Neuron (in vitro differentiated cells): ENCODE results near the gene TRPM3.

Experiments
- H2AFZ ChIP-seq: one replicate; pipeline ENCODE4 v1.6.1; 2013; ENCODE audit warnings: low read depth, mild to moderate bottlenecking, inconsistent platforms, low read length, moderate library complexity
- H3K27me3 ChIP-seq: one replicate; pipeline ENCODE4 v1.6.1; 2013; ENCODE audit warnings: low read length; ENCODE audit not compliant: insufficient read depth
- H3K36me3 ChIP-seq: one replicate; pipeline ENCODE4 v1.6.1; 2013; ENCODE audit warnings: low read length; ENCODE audit not compliant: insufficient read depth
- H3K4me1 ChIP-seq: one replicate; pipeline ENCODE4 v1.6.1; 2013; ENCODE audit warnings: low read length; ENCODE audit not compliant: insufficient read depth
- H3K4me3 ChIP-seq: 2 replicates; pipeline ENCODE4 v1.5.1; 2013; ENCODE audit warnings: mild to moderate bottlenecking, low read length, moderate library complexity
- H3K9me3 ChIP-seq: one replicate; pipeline ENCODE4 v1.6.1; 2013; ENCODE audit warnings: low read length

Gene TRPM3

DNA sequence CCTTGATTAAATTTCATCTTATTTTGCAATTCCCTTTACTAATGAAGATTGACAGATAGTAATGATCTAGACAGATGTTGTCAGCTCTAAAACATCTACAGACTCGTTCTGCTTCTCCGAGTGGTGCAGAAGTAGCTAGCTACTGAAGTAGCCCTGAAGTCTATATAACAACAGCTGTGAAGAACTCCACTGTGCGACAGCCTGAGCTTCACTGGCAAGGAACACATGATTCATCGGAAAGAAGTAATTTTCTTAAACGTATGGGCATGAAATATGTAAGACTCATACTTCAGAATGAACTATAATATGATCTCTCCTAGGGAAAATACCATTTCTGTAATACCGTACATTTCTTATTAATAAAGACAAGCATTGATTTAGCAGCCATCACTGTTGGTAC, 96.2 kb downstream of the TRPM3 start:
- Histone ChIP-seq H2AFZ (no peak overlapping the region), H3K4me3 (no peak overlapping the region), H3K9me3 (no peaks in the 10 kb centered on the region), H3K36me3 (no peaks in the 10 kb centered on the region), H3K27me3 (no peaks in the 10 kb centered on the region), H3K4me1 (no peaks in the 10 kb centered on the region)

DNA sequence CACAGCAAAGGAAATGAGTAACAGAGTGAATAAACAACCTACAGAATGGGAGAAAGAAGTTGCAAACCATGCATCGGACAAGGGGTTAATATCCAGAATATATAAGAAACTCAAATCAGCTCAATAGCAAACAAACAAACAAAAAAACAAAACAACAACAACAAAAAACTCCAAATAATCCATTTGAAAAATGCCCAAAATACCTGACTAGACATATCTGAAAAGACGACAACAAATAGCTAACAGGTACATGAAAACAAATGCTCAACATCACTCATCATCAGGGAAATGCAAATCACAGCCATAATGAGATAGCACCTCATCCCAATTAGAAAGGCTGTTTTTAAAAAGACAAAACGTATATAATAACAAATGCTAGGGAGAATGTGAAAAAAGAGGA, 111.2 kb downstream of the TRPM3 start:
- Histone ChIP-seq H3K9me3 (no peaks in the 10 kb centered on the region), H3K36me3 (no peaks in the 10 kb centered on the region), H3K4me1 (no peaks in the 10 kb centered on the region), H3K4me3 (no peak overlapping the region), H2AFZ (no peak overlapping the region), H3K27me3 (no peaks in the 10 kb centered on the region)

DNA sequence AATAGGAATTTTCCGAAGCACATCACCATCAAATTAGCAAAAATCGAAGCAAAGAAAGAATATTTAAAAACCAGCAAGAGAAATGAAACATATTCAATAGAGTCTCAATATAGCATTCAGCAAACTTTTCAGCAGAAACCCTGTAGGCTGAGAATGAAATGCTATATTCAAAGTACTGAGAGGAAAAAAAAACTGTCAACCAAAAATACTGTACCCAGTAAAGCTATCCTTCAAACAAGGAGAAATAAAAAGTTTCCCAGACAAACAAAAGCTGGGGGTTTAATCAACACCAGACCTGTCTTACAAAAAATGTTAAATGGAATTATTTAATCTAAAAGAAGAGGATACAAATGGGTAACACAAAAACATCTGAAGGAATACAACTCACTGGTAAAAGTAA, 116.0 kb downstream of the TRPM3 start:
- Histone ChIP-seq H3K4me3 (no peak overlapping the region), H3K9me3 (peaks cover 4% of the 10 kb centered on the region), H3K36me3 (no peaks in the 10 kb centered on the region), H3K27me3 (no peaks in the 10 kb centered on the region), H3K4me1 (no peaks in the 10 kb centered on the region), H2AFZ (no peak overlapping the region)

DNA sequence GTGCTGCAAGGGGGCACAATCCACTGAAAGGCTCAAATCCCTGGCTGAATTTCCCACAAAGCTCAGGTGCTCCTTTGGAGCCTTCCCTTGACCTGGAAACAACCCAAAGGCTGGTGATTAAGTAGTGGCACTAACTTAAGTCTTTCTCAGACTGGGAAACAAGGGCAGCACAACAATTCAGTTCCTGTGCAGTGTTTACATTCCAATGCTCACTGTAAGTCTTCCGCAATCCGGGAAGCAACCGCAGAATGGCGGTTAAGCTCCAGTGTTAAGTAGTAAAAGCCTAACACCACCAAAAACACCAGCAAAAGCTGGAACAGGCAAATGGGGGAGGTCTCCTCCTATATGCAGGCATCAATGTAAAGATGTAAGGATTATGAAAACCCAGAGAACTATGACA, 117.2 kb downstream of the TRPM3 start:
- H3K4me3 ChIP-seq: no peak overlapping the region
- peaks cover 4% of the 10 kb centered on the region for H3K9me3 ChIP-seq
- H3K4me1 ChIP-seq: no peaks in the 10 kb centered on the region
- no peak overlapping the region for H2AFZ ChIP-seq
- H3K36me3 ChIP-seq: no peaks in the 10 kb centered on the region
- no peaks in the 10 kb centered on the region for H3K27me3 ChIP-seq

DNA sequence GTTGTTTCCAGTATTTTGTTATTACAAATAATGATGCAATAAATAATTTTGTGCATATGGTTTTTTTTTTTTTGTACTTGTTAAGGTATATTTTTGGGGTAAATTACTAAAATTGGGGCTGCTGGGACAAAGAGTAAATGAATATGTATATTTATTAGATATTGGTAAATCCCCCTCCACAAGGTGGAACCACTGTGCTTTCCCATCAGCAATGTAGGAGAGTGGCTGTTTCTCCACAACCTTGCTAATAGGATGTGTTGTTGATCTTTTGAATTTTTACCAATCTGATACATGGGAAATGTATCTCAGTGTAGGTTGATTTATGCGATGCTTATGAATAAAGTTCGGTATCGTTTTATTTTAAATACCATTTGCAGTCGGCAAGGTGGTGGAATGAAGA, 118.1 kb downstream of the TRPM3 start:
- no peaks in the 10 kb centered on the region for H3K4me1 ChIP-seq
- H3K9me3 ChIP-seq: peaks cover 4% of the 10 kb centered on the region
- no peaks in the 10 kb centered on the region for H3K36me3 ChIP-seq
- no peak overlapping the region for H2AFZ ChIP-seq
- no peak overlapping the region for H3K4me3 ChIP-seq
- H3K27me3 ChIP-seq: no peaks in the 10 kb centered on the region

DNA sequence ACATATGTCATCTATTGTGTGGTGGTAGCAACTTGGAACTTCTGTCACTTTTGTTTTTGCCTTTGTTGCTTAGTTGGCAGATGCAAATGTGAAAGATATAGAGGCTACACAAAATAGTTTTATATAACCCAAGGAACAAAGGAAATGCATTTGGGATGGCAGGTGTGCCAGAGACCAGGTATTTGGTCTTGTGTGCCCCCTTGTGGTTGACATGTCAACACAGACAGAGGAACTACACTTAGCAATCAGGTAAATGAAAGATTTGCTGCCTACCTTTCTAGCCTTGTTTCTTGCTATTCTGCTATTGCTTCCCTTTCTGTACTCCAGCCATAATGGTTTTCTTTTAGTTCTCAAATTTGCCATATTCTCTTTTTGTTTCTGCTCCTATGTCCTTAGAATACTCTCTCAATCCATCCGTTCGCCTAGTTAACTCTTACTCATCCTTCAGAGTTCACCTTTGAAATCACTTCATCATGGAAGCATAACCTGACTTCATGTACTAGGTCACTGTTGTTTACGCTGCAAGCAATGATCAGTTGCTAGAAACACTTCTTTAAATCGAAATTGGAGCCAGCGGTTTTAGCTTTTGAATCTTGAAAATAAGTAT, 119.5 kb downstream of the TRPM3 start:
- Histone ChIP-seq H3K4me1 (no peaks in the 10 kb centered on the region), H2AFZ (no peak overlapping the region), H3K4me3 (no peak overlapping the region), H3K9me3 (peaks cover 4% of the 10 kb centered on the region), H3K27me3 (no peaks in the 10 kb centered on the region), H3K36me3 (no peaks in the 10 kb centered on the region)

DNA sequence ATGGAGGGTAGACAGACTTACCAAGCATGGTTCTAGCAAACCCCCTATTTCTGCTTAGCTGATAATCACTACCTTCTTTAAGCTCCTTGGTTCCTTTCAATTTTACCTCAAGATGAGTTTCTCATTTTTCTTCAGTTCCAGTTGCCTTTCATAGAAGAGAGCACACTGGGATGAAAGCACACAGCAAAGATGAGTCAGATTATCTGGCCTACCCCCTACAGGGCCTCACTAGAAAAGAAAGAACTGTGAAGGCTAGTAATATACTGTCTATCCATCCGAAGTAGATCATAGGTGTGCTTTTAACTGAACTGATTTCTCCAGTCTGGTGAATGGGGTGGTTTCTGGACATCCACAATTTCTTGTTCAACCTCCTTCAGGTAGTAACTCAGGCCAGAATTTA, 122.5 kb downstream of the TRPM3 start:
- Histone ChIP-seq H3K9me3 (peaks cover 2% of the 10 kb centered on the region), H2AFZ (no peak overlapping the region), H3K4me1 (no peaks in the 10 kb centered on the region), H3K27me3 (no peaks in the 10 kb centered on the region), H3K36me3 (no peaks in the 10 kb centered on the region), H3K4me3 (no peak overlapping the region)

DNA sequence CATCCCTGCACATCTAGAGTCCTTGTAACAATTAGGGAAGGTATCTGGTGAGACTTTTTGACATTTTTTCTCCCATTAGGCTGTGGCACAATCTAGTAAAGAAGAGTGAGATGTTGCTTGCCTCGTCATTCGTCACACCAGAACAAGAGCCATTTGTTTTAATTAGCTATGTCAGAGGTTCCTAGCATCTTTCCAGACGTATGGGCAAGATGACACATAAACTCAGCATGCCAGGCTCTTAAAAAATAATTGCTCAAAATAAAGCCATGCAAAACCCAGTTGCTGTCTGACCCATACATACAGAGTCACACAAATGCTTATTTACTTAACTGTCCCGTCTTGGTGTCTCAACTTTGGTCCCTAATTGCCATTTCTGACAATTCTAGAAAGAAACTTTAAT, 125.9 kb downstream of the TRPM3 start:
- no peak overlapping the region for H2AFZ ChIP-seq

DNA sequence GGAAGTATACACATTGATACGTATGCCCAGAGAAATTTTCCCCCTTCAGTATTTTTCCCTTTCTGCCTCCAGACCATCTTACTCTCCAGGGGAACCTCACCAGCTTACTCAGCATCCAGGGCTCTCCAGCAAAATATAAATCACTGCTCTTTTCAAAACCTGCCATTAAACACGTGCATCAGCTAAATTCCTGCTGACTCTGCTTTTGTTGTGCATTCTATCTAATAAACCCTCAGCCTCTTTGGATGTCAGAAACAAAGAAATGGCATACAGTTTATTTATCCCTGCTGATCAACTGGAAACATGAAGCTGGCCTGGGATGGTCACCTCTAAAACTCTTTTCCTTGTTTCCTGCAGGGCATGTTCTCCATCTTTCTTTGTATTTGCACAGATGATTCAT, 126.8 kb downstream of the TRPM3 start:
- Histone ChIP-seq H3K27me3 (no peaks in the 10 kb centered on the region), H2AFZ (no peak overlapping the region), H3K9me3 (no peaks in the 10 kb centered on the region)

More for the DNA sequence above, 125.9 kb downstream of the TRPM3 start:
- Histone ChIP-seq H3K4me3 (no peak overlapping the region), H3K4me1 (no peaks in the 10 kb centered on the region), H3K27me3 (no peaks in the 10 kb centered on the region), H3K9me3 (no peaks in the 10 kb centered on the region), H3K36me3 (no peaks in the 10 kb centered on the region)

DNA sequence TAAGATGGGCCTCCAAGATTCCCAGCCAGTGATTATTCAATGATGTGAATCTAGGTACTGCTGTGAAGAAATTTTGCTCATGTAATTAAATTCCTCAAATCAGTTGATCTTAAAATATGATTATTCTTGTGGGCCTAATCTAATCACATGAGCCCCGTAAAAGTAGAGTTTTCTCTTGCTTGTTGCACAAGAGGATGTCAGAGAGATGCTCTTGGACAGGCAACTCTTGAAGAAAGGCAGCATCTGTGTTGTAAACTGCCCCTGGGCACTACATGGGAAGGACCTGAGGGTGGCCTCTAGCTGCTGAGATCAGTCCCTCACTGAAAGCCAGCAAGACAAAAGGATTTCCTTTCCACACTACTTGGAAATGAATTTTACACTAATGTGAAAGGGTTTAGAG, 132.9 kb downstream of the TRPM3 start:
- Histone ChIP-seq H3K27me3 (no peaks in the 10 kb centered on the region), H3K4me1 (no peaks in the 10 kb centered on the region), H2AFZ (no peak overlapping the region), H3K9me3 (no peaks in the 10 kb centered on the region), H3K4me3 (no peak overlapping the region), H3K36me3 (no peaks in the 10 kb centered on the region)

More for the DNA sequence above, 126.8 kb downstream of the TRPM3 start:
- no peaks in the 10 kb centered on the region for H3K36me3 ChIP-seq
- no peak overlapping the region for H3K4me3 ChIP-seq
- H3K4me1 ChIP-seq: no peaks in the 10 kb centered on the region

DNA sequence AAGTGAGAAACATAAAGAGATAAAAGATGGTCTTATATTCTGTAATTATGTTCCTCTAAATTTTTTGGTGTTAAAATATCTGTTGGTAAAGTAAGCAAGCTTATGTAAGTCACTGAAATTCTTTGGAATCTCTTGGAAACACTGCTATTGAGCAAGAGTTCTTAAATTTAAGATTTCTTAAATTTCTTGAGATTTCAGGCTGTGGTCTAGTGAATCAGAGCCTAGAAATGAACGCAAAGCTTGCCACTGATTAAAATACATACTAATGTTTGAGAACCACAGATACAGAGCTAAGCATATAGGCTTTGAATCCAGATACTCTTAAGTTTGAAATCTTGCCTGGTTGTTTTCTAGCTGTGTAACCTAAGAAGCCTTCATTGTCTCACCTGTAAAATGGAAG, 133.4 kb downstream of the TRPM3 start:
- H3K4me3 ChIP-seq: no peak overlapping the region
- no peaks in the 10 kb centered on the region for H3K9me3 ChIP-seq
- H3K36me3 ChIP-seq: no peaks in the 10 kb centered on the region
- no peaks in the 10 kb centered on the region for H3K4me1 ChIP-seq
- H2AFZ ChIP-seq: no peak overlapping the region
- no peaks in the 10 kb centered on the region for H3K27me3 ChIP-seq

DNA sequence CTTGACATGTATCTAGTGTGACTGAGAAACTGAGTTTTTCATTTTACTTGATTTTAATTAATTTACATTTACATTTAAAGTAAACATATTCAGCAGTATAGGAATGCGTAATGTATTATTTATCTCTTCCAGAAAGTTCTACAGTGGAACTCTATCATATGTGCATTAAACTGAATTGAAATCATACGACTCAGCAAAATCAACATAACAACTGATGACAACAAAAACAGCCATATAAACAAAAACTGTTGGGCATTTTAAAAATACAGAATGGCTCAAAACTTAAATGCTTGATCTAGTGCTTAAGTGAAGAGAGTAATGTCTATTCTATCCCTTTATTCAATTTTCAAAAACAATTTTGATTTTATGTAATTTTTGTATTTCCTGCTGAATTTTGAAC, 134.4 kb downstream of the TRPM3 start:
- no peaks in the 10 kb centered on the region for H3K36me3 ChIP-seq
- H3K4me3 ChIP-seq: no peak overlapping the region
- no peaks in the 10 kb centered on the region for H3K9me3 ChIP-seq
- H3K27me3 ChIP-seq: no peaks in the 10 kb centered on the region
- no peaks in the 10 kb centered on the region for H3K4me1 ChIP-seq
- H2AFZ ChIP-seq: no peak overlapping the region

DNA sequence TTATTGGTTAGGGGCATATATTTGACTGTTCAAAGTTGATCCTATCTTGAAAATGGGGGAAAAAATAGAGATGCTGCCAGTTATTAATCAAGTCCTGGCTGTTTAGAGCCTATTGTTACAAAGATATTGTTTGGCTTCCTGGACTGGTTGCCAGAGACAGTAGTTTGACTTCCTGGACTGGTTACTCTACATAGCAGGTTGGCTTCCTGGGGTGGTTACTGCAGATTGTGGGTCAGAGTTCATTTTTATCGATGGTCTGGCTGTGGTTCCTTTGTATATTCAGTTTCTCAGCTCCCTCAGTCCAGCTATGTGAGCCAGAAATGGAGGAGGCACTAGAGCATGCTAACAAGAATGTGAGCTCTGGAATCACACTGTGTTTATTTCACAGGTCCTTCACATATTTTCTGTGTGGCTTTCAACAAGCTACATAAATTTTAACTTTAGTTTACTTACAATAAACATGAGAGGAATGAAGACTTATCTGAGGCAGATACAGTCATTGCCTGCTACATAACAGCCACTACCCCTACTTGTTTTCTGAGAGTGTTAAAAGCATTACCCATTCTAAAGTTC, 137.6 kb downstream of the TRPM3 start:
- Histone ChIP-seq H3K36me3 (no peaks in the 10 kb centered on the region), H2AFZ (no peak overlapping the region), H3K27me3 (no peaks in the 10 kb centered on the region), H3K9me3 (no peaks in the 10 kb centered on the region), H3K4me1 (no peaks in the 10 kb centered on the region), H3K4me3 (no peak overlapping the region)

DNA sequence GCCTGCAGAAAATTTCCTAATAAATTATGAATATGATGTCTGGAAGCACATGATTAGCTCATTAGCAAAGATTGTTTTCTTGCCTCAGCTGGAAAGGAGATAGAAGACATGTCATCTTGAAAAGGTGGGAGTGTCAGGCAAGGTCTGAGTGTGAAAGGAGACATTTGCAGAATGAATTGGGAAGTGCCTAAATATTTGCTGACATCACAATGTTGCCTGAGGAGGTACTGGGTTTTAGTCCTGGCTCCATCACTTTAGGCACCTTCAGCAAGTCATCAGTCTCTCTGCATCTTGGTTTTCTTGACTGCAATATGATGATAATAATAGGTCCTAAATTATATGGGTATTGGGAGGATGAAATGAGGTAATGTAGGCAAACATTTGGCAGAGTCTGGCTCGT, 140.1 kb downstream of the TRPM3 start:
- no peak overlapping the region for H3K4me3 ChIP-seq
- H3K9me3 ChIP-seq: no peaks in the 10 kb centered on the region
- no peaks in the 10 kb centered on the region for H3K4me1 ChIP-seq
- no peaks in the 10 kb centered on the region for H3K27me3 ChIP-seq
- no peaks in the 10 kb centered on the region for H3K36me3 ChIP-seq
- H2AFZ ChIP-seq: no peak overlapping the region
